Smooth muscle cell (in vitro differentiated cells): Measurements from ENCODE around the gene LMBR1. TPM values are rescaled to one million over a fixed set of nuclear protein-coding genes. Genes with fewer than 3 reads are reported as not detected.
"Not testable (repeated sequence)": the region's sequence is repeated elsewhere in the genome, so short reads cannot be mapped to it uniquely, and the experiment has no call there.

Source experiments
- DNase-seq: peaks from one replicate; lab custom pipeline; 2025; ENCODE audit not compliant: unreplicated experiment; lab: John Stamatoyannopoulos, UW
- H2AFZ ChIP-seq: fragments of 200-600 bp; sonication (generic); 2 replicates; pipeline ENCODE4 v1.6.0; 2016; ENCODE audit warnings: antibody characterized with exemption, low read depth, mild to moderate bottlenecking
- H3F3A ChIP-seq: fragments of 200-600 bp; sonication (generic); 2 replicates; pipeline ENCODE4 v1.6.0; 2017; ENCODE audit warnings: antibody characterized with exemption, low read depth
- H3K27ac ChIP-seq: fragments of 200-600 bp; sonication (generic); 2 replicates; pipeline ENCODE4 v1.5.1; 2016; ENCODE audit warnings: low read depth, mild to moderate bottlenecking
- H3K27me3 ChIP-seq: fragments of 200-600 bp; sonication (generic); 2 replicates; pipeline ENCODE4 v1.6.1; 2016; ENCODE audit warnings: low read depth, mild to moderate bottlenecking
- H3K36me3 ChIP-seq: fragments of 200-600 bp; sonication (generic); 2 replicates; pipeline ENCODE4 v1.5.1; 2016; ENCODE audit warnings: low read depth
- H3K4me1 ChIP-seq: fragments of 200-600 bp; sonication (generic); 2 replicates; pipeline ENCODE4 v1.5.1; 2016; ENCODE audit warnings: low read depth
- H3K4me2 ChIP-seq: fragments of 200-600 bp; sonication (generic); 2 replicates; pipeline ENCODE4 v1.6.0; 2016; ENCODE audit warnings: mild to moderate bottlenecking
- H3K4me3 ChIP-seq: fragments of 200-600 bp; sonication (generic); 2 replicates; pipeline ENCODE4 v1.5.1; 2016; ENCODE audit warnings: mild to moderate bottlenecking
- H3K79me2 ChIP-seq: fragments of 200-600 bp; sonication (generic); 2 replicates; pipeline ENCODE4 v1.6.0; 2016; ENCODE audit warnings: low read depth, mild to moderate bottlenecking
- H3K9ac ChIP-seq: fragments of 200-600 bp; sonication (generic); 2 replicates; pipeline ENCODE4 v1.6.0; 2016; ENCODE audit warnings: low read depth
- H3K9me3 ChIP-seq: fragments of 200-600 bp; sonication (generic); replicated peaks from 2 replicates; pipeline ENCODE4 v1.5.1; 2016; ENCODE audit warnings: low read depth
- H4K20me1 ChIP-seq: fragments of 200-600 bp; sonication (generic); 2 replicates; pipeline ENCODE4 v1.6.0; 2016; ENCODE audit warnings: low read depth
- CTCF ChIP-seq: fragments of 200-600 bp; sonication (generic); IDR thresholded peaks from 2 replicates; pipeline ENCODE4 v1.5.1; 2017; ENCODE audit warnings: borderline replicate concordance, mild to moderate bottlenecking, antibody characterized with exemption; ENCODE audit not compliant: insufficient read depth, poor library complexity, severe bottlenecking
- WGBS: methylation state at CpG from one replicate; pipeline ENCODE4 v1.1.7; 2016; ENCODE audit warnings: low lambda C conversion rate; 5-methylcytosine and 5-hydroxymethylcytosine counted together
- polyA plus RNA-seq: library from polyadenylated mRNA; unstranded; fragments of >200 nt; fragmentation: Nextera tagmentation; extraction: Ambion mirVana; gene quantifications from 2 replicates; pipeline ENCODE4 v1.2.1, GENCODE V29; 2016
- total RNA-seq: library from RNA; depleted of rRNA; stranded (reverse); fragments of >200 nt; gene quantifications from 2 replicates; pipeline ENCODE4 v1.2.3, GENCODE V29; 2014

LMBR1 gene
- total and polyA plus RNA-seq, 2 experiments from 2014 or later: 9.7 to 30.3 TPM

GRCh38 chr7:156940421-156941122, 47.6 kb upstream of the LMBR1 start:
- H3F3A ChIP-seq: no peaks in the 10 kb centered on the region
- H4K20me1 ChIP-seq: no peaks in the 10 kb centered on the region
- H3K79me2 ChIP-seq: no peaks in the 10 kb centered on the region
- DNase-seq: no peak
- H3K4me2 ChIP-seq: no peak overlapping the region
- no peaks in the 10 kb centered on the region for H3K9me3 ChIP-seq
- no peaks in the 10 kb centered on the region for H3K27me3 ChIP-seq
- H3K4me1 ChIP-seq: no peaks in the 10 kb centered on the region
- H3K4me3 ChIP-seq: no peak overlapping the region
- WGBS: 94% methylated on average over 42 of the region's 57 CpGs
- no peak overlapping the region for H3K27ac ChIP-seq
- TF ChIP-seq CTCF: no peak
- H3K9ac ChIP-seq: no peak overlapping the region
- H3K36me3 ChIP-seq: no peaks in the 10 kb centered on the region
- no peak overlapping the region for H2AFZ ChIP-seq

GRCh38 chr7:156936766-156937165, 43.8 kb upstream of the LMBR1 start:
- not testable (repeated sequence) for H3F3A ChIP-seq, H3K4me2 ChIP-seq, H3K79me2 ChIP-seq, DNase-seq, H2AFZ ChIP-seq, H3K27ac ChIP-seq, H3K36me3 ChIP-seq, H4K20me1 ChIP-seq, H3K27me3 ChIP-seq, H3K4me1 ChIP-seq, H3K9ac ChIP-seq, H3K4me3 ChIP-seq, H3K9me3 ChIP-seq
- 92% methylated on average over 3 of the region's 3 CpGs for WGBS

- Histone ChIP-seq H3K4me3 (no peak overlapping the region), H3K27me3 (no peaks in the 10 kb centered on the region), H3K9me3 (no peaks in the 10 kb centered on the region), H4K20me1 (no peaks in the 10 kb centered on the region), H2AFZ (no peak overlapping the region), H3K4me2 (no peak overlapping the region), H3K79me2 (no peaks in the 10 kb centered on the region), H3K27ac (no peak overlapping the region), H3F3A (no peaks in the 10 kb centered on the region), H3K36me3 (no peaks in the 10 kb centered on the region), H3K4me1 (no peaks in the 10 kb centered on the region), H3K9ac (no peak overlapping the region)
- 77% methylated on average over 7 of the region's 7 CpGs for WGBS
- no peak for DNase-seq
- no peak for TF ChIP-seq CTCF
Observed at GRCh38 chr7:156935250-156935649, 42.3 kb upstream of the LMBR1 start.

- DNase-seq: no peak
- H3K4me2 ChIP-seq: no peak overlapping the region
- H3K9ac ChIP-seq: no peak overlapping the region
- H3K27ac ChIP-seq: no peak overlapping the region
- H4K20me1 ChIP-seq: no peaks in the 10 kb centered on the region
- no peaks in the 10 kb centered on the region for H3K4me1 ChIP-seq
- no peak overlapping the region for H3K4me3 ChIP-seq
- WGBS: 63% methylated on average over 7 of the region's 7 CpGs
- no peaks in the 10 kb centered on the region for H3K27me3 ChIP-seq
- H3K9me3 ChIP-seq: no peaks in the 10 kb centered on the region
- H3K36me3 ChIP-seq: no peaks in the 10 kb centered on the region
- no peak for TF ChIP-seq CTCF
- H3F3A ChIP-seq: no peaks in the 10 kb centered on the region
- no peaks in the 10 kb centered on the region for H3K79me2 ChIP-seq
- H2AFZ ChIP-seq: no peak overlapping the region
Observed at GRCh38 chr7:156932006-156932405, 39.0 kb upstream of the LMBR1 start.
